Activated T-helper 9 cell treated with anti-CD3 and anti-CD28 coated beads, Interleukin-2, amount 50 U/mL, for 16 hours (primary cell): ENCODE results near the gene ENDOD1.

Experiments used
- DNase-seq: peaks from one replicate; pipeline ENCODE4 v3.0.0-alpha.2; 2020; ENCODE audit warnings: low read depth

ENDOD1 gene

DNA sequence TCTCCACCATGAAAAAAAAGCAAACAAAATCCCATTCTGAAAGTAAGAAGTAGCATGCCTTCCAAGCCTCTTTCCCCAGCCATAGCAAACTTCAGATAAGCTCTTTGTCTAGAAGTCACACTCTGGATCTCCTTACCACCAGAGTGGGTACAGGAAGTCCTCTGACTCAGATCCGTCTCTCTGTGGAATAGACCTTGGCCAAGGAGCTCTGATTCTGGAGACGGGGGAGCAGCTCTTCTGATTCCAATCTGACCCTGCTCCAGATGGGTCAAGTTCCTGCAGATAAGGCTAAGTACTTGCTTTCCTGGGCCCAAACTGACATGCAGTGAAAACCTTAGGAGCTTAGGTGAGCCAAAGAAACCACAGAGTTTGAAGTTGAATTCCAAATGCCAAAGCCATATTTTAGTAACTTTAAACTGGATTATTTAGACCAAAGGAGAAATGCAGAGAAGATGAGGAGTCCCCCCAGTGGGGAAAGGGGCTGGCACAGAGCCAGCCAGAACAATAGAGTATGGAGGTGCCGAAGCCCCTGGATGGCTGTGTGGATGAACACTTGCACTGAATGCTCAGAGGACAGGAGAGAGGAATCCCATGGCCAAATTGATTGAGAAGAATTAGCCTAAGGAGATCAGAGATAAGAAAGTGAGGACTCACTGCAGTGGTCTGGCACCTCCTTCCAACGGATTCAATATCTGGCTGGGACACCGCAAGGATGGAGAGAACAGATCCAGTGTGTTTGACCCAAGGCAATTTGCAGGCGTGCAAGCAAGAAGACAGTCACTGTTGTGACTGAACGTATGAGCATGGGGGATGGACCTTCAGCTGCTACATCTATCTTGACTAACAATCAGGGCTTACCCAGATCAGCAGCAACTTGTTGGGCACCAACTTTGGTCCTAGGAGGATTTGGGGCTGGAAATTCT, 54.9 kb downstream of the ENDOD1 start:
- no peak for DNase-seq

DNA sequence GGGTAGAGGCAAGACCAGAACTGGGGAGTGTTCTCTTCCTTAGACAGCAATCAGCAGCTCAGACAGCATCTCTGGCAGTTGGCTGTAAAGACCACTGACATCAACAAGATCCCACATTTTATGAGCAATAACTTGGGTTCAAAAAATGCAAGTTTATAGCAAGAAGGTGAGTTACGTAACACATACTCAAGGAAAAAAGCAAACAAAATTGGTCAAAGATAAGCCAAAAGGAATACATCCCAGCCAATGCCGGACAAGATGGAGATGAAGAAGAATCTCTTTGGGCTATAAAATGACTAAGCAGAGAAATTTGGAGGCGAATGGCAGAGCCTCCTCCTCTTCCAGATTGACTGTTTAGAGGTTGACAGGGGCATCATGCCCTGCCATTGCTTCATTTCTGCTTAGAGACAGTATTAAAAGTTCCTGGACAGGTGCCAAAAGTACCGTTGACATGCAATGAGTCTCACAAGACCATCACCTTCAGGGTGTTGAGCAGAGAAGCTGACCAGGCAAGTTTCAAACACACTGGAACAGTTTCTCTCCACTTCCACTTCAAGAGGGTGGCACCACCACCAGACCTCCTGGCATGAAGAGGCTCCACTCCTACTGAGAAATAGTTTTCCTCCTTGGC, 55.9 kb downstream of the ENDOD1 start:
- no peak for DNase-seq

- DNase-seq, result no peak
Measured at GRCh38 chr11:95147364-95147905, 57.8 kb downstream of the ENDOD1 start.

DNA sequence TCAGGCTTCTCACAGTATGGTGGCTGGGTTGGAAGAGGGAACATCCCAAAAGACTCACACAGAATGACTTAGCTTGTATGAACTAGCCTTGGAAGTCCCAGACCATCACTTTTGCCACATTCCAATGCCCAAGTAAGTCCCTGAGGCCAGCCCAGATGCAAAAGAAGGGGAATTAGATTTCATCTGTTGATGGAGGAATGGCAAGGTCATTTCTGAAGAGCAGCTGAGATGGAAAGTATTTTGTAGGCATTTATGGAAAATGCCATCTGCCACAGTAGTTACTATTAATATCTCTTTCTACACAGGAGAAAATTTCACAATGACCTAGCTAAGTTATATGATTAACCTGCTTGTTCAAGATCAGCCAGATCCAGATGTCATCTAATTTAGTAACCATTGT, 58.8 kb downstream of the ENDOD1 start:
- no peak for DNase-seq

GRCh38 chr11:95148938-95149337, 59.3 kb downstream of the ENDOD1 start:
- DNase-seq, result no peak

DNA sequence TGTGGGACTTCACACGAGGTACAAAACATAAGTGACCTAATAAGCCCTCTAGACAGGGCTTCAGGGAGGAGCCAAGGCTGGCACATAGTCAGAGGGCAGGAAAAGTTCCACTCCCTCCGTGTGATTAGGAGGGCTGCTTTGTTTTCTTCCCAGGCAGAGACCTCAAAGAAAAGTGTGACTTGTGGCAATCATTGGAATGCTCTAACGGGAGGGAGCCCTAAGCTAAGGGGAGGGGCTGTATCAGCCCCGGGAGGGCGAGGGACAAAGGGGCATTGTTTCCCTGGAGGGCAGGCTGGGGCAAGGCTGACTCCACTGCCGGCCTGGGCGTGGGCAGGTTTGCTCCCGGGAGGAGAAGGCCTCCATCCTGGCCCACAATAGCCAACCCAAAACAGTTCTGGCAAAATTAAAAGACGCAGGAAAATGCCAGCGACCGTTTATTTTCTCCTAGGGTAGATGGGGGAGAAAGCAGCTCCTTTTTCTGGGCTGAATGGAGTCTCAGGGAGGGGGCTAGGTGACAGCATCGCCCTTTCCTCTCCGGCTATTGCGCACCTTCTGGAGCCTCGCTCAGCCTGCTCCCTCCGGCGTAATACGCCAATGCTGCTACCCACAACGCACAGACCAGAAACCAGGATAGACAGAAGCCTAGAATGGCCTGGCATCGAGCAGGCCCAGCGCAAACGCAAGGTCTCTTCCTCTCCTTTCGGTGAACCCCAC, 60.2 kb downstream of the ENDOD1 start:
- no peak for DNase-seq

DNA sequence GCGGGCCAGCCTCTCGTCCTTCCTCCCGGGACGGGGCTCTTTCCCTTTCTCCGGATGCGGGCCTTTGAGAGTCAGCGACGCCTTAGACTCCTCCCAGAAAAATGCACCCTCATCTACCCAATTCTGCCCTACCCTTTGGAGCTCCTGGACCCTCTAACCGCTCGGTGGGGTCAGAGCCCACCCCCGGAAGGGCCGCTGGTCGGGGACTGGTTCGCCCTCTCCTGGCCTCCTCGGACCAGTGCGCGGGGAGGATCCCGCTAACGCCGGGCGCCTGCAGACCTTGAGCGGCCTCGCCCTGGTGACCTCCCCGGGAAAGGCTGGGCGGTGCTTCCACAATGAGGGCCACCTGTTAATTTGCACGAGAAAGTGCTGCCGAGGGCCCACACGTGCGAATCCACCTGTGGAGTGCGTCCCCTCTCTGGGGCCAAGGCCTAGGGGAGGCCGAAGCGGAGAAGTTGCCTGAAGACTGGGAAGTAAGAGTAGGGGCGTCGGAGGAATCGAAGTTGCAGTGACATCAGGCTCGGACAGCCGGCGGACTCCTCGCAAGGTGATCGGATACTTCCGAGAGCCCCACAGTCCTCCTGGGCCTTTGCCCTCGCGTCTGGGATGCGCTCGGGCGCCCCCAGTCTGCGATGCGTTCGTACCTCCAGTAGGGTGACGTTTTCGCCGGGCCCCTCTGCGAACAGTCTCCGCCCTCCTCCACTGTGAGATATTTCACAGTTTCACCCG, 61.5 kb downstream of the ENDOD1 start:
- DNase-seq, result peak; percentile 82

GRCh38 chr11:95152876-95153856, 63.5 kb downstream of the ENDOD1 start:
- no peak for DNase-seq

- DNase-seq, result no peak
Measured at GRCh38 chr11:95153857-95154246, 64.2 kb downstream of the ENDOD1 start.

- DNase-seq, result no peak
Measured at GRCh38 chr11:95154514-95154913, 64.9 kb downstream of the ENDOD1 start.

GRCh38 chr11:95155385-95155784, 65.7 kb downstream of the ENDOD1 start:
- no peak for DNase-seq

DNA sequence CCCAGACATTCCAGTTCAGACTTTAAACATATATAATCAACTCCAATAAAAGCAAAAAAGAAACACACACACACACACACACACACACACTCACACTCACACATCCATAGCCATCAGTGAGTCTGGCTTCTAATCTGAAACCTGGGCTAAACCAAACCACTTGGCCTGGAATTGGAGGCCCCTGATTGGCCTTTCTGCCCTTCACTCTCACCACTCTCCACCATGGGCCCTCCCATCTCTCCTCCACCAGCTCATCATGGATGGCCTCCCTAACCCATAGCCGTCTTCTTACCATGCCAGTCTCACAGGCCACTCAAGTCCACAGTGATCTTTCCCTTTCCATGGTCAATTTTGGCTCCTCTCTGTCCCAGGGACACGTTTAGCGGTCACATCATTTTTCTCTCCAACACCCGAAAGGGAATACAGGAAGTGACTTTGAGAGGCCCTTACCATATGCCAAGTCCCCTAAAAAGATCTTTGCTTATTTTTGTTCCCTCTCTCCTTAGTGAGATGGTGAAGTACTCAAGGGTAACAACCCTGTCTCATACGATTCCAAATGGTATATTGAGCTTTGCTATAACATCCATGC, 66.6 kb downstream of the ENDOD1 start:
- no peak for DNase-seq

DNA sequence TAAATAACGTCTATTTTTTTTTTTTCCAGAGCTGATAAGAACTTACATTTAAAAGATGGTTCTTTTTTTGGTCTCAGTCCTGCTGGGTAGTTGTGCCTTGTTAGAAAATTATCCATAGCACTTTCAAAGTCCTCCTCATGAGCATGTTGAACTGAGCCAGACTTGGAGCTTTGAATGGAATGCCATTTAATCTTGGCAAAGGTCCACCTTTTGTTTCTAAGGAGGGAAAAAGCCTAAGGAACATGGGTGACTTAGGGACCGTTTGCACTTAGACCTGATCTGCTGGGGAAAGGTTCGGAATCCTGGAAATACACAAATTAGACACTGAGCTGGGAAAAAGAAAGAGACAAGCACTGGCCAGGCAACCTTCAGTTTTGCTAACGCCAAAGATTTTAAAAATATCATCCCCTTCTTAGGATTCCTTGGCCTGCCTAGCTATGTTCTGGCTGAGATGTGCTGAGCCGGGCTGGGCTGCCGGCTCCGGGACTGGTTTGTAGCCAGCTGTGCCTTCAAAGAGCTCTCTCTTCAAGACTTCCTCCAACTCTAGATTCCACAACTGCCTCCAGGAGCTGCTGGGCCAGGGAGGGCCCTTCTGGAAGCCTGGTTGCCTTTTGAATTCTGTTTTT, 67.4 kb downstream of the ENDOD1 start:
- DNase-seq, result no peak

DNA sequence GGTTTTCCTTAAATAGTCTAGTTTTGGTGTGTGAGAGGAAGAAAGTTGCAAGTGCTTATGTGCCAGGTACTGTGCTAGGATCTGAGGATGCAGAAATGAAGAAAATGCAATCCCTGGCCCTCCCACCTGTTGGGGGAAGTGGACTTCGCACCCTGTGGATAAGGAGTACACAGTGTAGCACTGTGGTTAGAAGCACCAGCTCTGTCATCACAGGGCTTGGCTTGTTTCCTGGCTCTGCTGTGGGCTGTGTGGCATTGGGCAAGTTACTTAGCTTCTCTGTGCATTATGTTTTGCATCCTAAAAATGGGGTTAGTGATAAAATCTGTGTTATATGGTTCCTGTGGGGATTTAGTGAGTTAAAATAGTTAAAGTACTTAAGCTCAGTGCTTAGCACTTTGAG, 68.2 kb downstream of the ENDOD1 start:
- DNase-seq, result no peak

GRCh38 chr11:95161248-95161647, 71.6 kb downstream of the ENDOD1 start:
- no peak for DNase-seq

- DNase-seq, result no peak
Measured at GRCh38 chr11:95163106-95163505, 73.5 kb downstream of the ENDOD1 start.

- DNase-seq, result no peak
Measured at GRCh38 chr11:95165638-95166037, 76.0 kb downstream of the ENDOD1 start.

- DNase-seq, result no peak
Measured at GRCh38 chr11:95166781-95167180, 77.1 kb downstream of the ENDOD1 start.

DNA sequence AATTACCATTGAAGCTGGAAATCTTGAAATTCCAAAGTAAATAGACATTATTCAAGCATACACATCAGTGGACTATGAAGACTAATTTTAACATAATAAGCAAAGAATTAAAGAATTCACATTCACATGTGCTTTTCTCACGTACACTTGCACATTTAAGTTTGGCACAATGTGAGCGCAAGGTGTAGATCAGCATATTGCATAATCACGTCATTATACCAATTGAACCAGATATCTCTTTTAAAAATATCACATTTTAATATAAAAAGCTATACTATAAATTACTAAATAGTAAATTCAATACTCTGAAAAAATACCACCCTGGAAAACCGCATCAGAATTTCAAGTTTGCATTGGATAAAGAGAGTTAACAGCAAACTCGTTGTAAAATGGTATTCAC, 80.6 kb downstream of the ENDOD1 start:
- DNase-seq, result no peak
